AG20443 (cell line): ENCODE results near the gene CXCL9.
"Not testable (repeated sequence)": the region's sequence is repeated elsewhere in the genome, so short reads cannot be mapped to it uniquely, and the experiment has no call there.

Source experiments
- DNase-seq: peaks from one replicate; pipeline ENCODE4 v3.0.0; 2012; ENCODE audit warnings: low spot score, mixed read lengths

CXCL9 gene

GRCh38 chr4:75954811-75955210 lies 52.5 kb downstream of the CXCL9 start:
- DNase-seq = not testable (repeated sequence)

GRCh38 chr4:75953509-75953908 lies 53.8 kb downstream of the CXCL9 start:
- DNase-seq = no peak
